Testis (tissue), 3 donors: ENCODE data around the gene PIH1D1. TPM values are rescaled to one million over a fixed set of nuclear protein-coding genes. Genes with fewer than 3 reads are reported as not detected.
A peak's percentile ranks its signal among the peaks of the same experiment; 100 is the strongest.

Experiments
- DNase-seq: peaks from one replicate; pipeline ENCODE4 v3.0.0-alpha.2; 2019
- H3K27ac ChIP-seq, 2 donors: fragments of 200-600 bp; sonication (generic); one replicate each; pipeline ENCODE4 v1.5.1; 2019
- H3K27me3 ChIP-seq: fragments of 200-600 bp; sonication (generic); one replicate; pipeline ENCODE4 v1.5.1; 2019
- H3K36me3 ChIP-seq: fragments of 200-600 bp; sonication (generic); one replicate; pipeline ENCODE4 v1.5.1; 2017; ENCODE audit warnings: low read depth; ENCODE audit errors: missing control alignments
- H3K4me1 ChIP-seq: fragments of 200-600 bp; sonication (generic); one replicate; pipeline ENCODE4 v1.5.1; 2019
- H3K4me3 ChIP-seq, 2 donors: fragments of 200-600 bp; sonication (generic); one replicate each; pipeline ENCODE4 v1.5.1; 2017 to 2019
- H3K9me3 ChIP-seq: fragments of 200-600 bp; sonication (generic); one replicate; pipeline ENCODE4 v1.5.1; 2017
- POLR2A ChIP-seq: fragments of 450-650 bp; IDR thresholded peaks from one replicate; pipeline ENCODE4 v1.6.1; 2017; ENCODE audit warnings: antibody characterized with exemption, mild to moderate bottlenecking, moderate library complexity
- WGBS, 2 donors: methylation state at CpG; one replicate each; pipeline ENCODE4 v1.1.5; 2018; 5-methylcytosine and 5-hydroxymethylcytosine counted together
- intact Hi-C: fragments of 100-400 bp; cut with DNase I; formaldehyde crosslinking; loops from one replicate; pipeline ENCODE4 v1.15.1; 2023; ENCODE audit warnings: low total_unique reads
- polyA plus RNA-seq: library from polyadenylated mRNA; stranded (reverse); fragments of 350-450 nt; fragmentation: Illumina TruSeq; extraction: RNeasy Lipid Tissue Mini Kit (QIAGEN cat#74804); gene quantifications from one replicate; pipeline ENCODE4 v1.2.3, GENCODE V29; 2014; ENCODE audit warnings: low read depth, low replicate concordance; ENCODE audit not compliant: insufficient read depth
- total RNA-seq, 2 donors: library from RNA; depleted of rRNA; stranded (reverse); fragments of >200 nt; gene quantifications; one replicate each; pipeline ENCODE4 v1.2.3, GENCODE V29; 2016
- TF ChIP-seq, protein P1 (sequence below), 3 experiments: fragments of 450-650 bp in 2 of 3; fragments of 200-600 bp in 1 of 3; sonication (generic) in 1 of 3; IDR thresholded peaks; one replicate each; pipeline ENCODE4 v1.5.1; 2016 to 2019; ENCODE audit warnings: antibody characterized with exemption in 3 of 3, mild to moderate bottlenecking in 2 of 3, moderate library complexity in 1 of 3

PIH1D1 gene
- total and polyA plus RNA-seq, 3 donors from 2014 or later = 45.9 to 55.3 (median 49.6) TPM

- H3K4me3 ChIP-seq = peak overlapping the region; percentile 84 to 100
- no peaks in the 10 kb centered on the region for H3K36me3 ChIP-seq
- H3K27me3 ChIP-seq = no peaks in the 10 kb centered on the region
- intact Hi-C loops = no loop called here
- DNase-seq = no peak
- peak overlapping the region; percentile 76 to 92 for H3K27ac ChIP-seq
- peaks cover 15% of the 10 kb centered on the region for H3K4me1 ChIP-seq
- no peaks in the 10 kb centered on the region for H3K9me3 ChIP-seq
- TF ChIP-seq POLR2A = no peak
- TF ChIP-seq, protein P1, sequence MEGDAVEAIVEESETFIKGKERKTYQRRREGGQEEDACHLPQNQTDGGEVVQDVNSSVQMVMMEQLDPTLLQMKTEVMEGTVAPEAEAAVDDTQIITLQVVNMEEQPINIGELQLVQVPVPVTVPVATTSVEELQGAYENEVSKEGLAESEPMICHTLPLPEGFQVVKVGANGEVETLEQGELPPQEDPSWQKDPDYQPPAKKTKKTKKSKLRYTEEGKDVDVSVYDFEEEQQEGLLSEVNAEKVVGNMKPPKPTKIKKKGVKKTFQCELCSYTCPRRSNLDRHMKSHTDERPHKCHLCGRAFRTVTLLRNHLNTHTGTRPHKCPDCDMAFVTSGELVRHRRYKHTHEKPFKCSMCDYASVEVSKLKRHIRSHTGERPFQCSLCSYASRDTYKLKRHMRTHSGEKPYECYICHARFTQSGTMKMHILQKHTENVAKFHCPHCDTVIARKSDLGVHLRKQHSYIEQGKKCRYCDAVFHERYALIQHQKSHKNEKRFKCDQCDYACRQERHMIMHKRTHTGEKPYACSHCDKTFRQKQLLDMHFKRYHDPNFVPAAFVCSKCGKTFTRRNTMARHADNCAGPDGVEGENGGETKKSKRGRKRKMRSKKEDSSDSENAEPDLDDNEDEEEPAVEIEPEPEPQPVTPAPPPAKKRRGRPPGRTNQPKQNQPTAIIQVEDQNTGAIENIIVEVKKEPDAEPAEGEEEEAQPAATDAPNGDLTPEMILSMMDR (IDR thresholded peaks at IDR 0.05) = no peak
- 1 to 2% methylated on average over 17 to 26 of the region's 26 CpGs for WGBS, 2 donors
These were observed 36.6 kb upstream of the PIH1D1 start for GRCh38 chr19:49488046-49488862.

DNA sequence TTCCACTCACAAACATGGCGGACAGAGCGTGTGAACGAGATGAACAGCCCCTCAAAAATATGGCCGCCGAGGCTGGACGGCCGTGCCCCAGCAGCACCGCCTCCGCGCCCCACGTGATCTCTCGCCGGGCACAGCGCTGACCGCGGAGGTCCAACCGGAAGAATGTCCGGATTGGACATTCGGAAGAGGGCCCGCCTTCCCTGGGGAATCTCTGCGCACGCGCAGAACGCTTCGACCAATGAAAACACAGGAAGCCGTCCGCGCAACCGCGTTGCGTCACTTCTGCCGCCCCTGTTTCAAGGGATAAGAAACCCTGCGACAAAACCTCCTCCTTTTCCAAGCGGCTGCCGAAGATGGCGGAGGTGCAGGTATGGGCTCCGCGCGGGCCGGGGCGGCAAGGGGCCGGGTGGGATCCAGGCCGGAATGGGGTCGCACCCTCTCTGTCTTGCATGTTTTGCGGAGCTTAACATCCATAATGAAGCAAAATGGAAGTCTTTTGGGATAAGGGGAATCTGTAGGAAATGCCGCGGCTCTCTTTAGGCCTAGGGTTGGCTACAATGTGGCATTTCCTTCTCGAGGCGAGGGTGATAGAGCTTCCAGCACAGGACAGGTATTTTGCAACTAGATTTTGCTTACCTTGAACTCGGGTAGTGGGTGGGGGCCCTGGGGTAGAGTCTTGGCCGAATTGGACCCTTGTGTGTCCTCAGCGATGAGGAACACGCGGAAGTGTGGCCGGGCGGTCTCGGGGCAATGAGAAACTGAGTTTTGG lies 35.8 kb upstream of the PIH1D1 start, which contains the start of gene RPL13A:
TSS of gene RPL13A (plus strand) at position 332 of the 769 bp plus-strand sequence. CDS start at position 354, 22 bp downstream.
- Histone ChIP-seq H3K27me3 (no peaks in the 10 kb centered on the region), H3K9me3 (no peaks in the 10 kb centered on the region), H3K4me1 (peaks cover 15% of the 10 kb centered on the region), H3K27ac (peak within 1 kb of the TSS; percentile 89 to 92), H3K4me3 (peak within 1 kb of the TSS; percentile 84 to 100), H3K36me3 (no peaks in the 10 kb centered on the region)
- intact Hi-C loops = no loop called here
- DNase-seq = peak; percentile 99
- WGBS, 2 donors = 1% methylated on average over 41 to 57 of the region's 57 CpGs
- TF ChIP-seq, protein P1 (IDR thresholded peaks at IDR 0.05) = no peak
- TF ChIP-seq POLR2A = peak; percentile 66

DNA sequence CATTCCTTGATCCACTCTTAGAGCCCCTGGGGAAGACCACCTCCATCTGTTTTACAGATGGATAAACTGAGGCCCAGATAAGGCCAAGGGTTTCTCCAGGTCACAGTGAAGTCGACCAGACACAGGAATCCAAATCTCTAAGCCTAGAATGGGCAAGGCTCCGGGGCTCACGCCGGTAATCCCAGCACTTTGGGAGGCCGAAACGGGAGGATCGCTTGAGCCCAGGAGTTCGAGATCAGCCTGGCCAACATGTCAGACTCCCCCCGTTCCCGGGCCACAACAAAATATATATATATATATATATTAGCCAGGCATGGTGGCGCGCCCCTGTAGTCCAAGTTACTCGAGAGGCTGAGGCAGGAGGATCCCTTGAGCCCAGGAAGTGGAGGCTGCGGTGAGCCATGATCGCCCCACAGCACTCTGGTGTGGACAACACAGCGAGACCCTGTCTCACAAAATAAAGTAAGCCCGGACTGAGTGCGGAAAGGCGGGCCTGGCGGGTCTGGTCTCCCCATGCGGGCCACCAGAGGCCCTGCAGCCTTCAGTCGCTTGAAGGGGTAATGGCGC lies 35.2 kb upstream of the PIH1D1 start:
- WGBS, 2 donors = 41 to 46% methylated on average over 22 to 23 of the region's 23 CpGs
- H3K27ac ChIP-seq = peak overlapping the region; percentile 85 to 89
- intact Hi-C loops = no loop called here
- H3K4me1 ChIP-seq = peaks cover 15% of the 10 kb centered on the region
- peak overlapping the region; percentile 84 to 100 for H3K4me3 ChIP-seq
- H3K9me3 ChIP-seq = no peaks in the 10 kb centered on the region
- H3K36me3 ChIP-seq = no peaks in the 10 kb centered on the region
- DNase-seq = no peak
- H3K27me3 ChIP-seq = no peaks in the 10 kb centered on the region
- TF ChIP-seq, protein P1 (IDR thresholded peaks at IDR 0.05) = peak in 1 of 3 experiments; percentile 25
- TF ChIP-seq POLR2A = no peak

- intact Hi-C loops = no loop called here
- Histone ChIP-seq H3K4me1 (peaks cover 15% of the 10 kb centered on the region), H3K27me3 (no peaks in the 10 kb centered on the region), H3K27ac (peak overlapping the region in 1 of 2 donors; percentile 89), H3K36me3 (no peaks in the 10 kb centered on the region), H3K9me3 (no peaks in the 10 kb centered on the region), H3K4me3 (peak overlapping the region in 1 of 2 donors; percentile 84)
- no peak for DNase-seq
- TF ChIP-seq POLR2A = no peak
- TF ChIP-seq, protein P1 (IDR thresholded peaks at IDR 0.05) = no peak
- WGBS, 2 donors = 70 to 76% methylated on average over 7 of the region's 7 CpGs
These were observed 34.6 kb upstream of the PIH1D1 start for GRCh38 chr19:49486232-49486631.
